HUES48 (cell line): Measurements from ENCODE around the gene TMEM175.

Experiments
- H3K27ac ChIP-seq: one replicate; pipeline ENCODE4 v1.7.0; 2013; ENCODE audit warnings: low read depth, low read length, inconsistent platforms
- H3K27me3 ChIP-seq: 2 replicates; pipeline ENCODE4 v1.6.1; 2013; ENCODE audit warnings: mild to moderate bottlenecking, low read length; ENCODE audit not compliant: control insufficient read depth, insufficient read depth
- H3K36me3 ChIP-seq: 2 replicates; pipeline ENCODE4 v1.6.1; 2013; ENCODE audit warnings: low read length; ENCODE audit not compliant: control insufficient read depth, insufficient read depth
- H3K4me1 ChIP-seq: 2 replicates; pipeline ENCODE4 v1.6.1; 2013; ENCODE audit warnings: mild to moderate bottlenecking, low read length; ENCODE audit not compliant: control insufficient read depth, insufficient read depth
- H3K4me3 ChIP-seq: 2 replicates; pipeline ENCODE4 v1.5.1; 2013; ENCODE audit warnings: mild to moderate bottlenecking, low read depth, low read length
- H3K9ac ChIP-seq: 2 replicates; pipeline ENCODE4 v1.6.1; 2013; ENCODE audit warnings: mild to moderate bottlenecking, low read depth, low read length, moderate library complexity
- H3K9me3 ChIP-seq: 2 replicates; pipeline ENCODE4 v1.6.1; 2013; ENCODE audit warnings: low read length; ENCODE audit not compliant: control insufficient read depth, insufficient read depth

TMEM175 gene

GRCh38 chr4:956531-957230, 24.4 kb downstream of the TMEM175 start:
- peaks cover 3% of the 10 kb centered on the region; the same call in 1 of the 2 replicates for H3K36me3 ChIP-seq
- H3K27ac ChIP-seq, result no peak overlapping the region
- H3K4me1 ChIP-seq, result no peaks in the 10 kb centered on the region
- H3K9ac ChIP-seq, result no peak overlapping the region
- no peaks in the 10 kb centered on the region for H3K27me3 ChIP-seq
- H3K9me3 ChIP-seq, result no peaks in the 10 kb centered on the region
- H3K4me3 ChIP-seq, result no peak overlapping the region

GRCh38 chr4:957231-957580, 24.9 kb downstream of the TMEM175 start:
- Histone ChIP-seq H3K9ac (no peak overlapping the region), H3K27me3 (no peaks in the 10 kb centered on the region), H3K27ac (no peak overlapping the region), H3K4me1 (no peaks in the 10 kb centered on the region), H3K4me3 (no peak overlapping the region), H3K9me3 (no peaks in the 10 kb centered on the region), H3K36me3 (peaks cover 3% of the 10 kb centered on the region; the same call in 1 of the 2 replicates)

- Histone ChIP-seq H3K4me1 (no peaks in the 10 kb centered on the region), H3K9me3 (no peaks in the 10 kb centered on the region), H3K36me3 (peaks cover 3% of the 10 kb centered on the region; the same call in 1 of the 2 replicates), H3K9ac (no peak overlapping the region), H3K27me3 (no peaks in the 10 kb centered on the region), H3K27ac (no peak overlapping the region), H3K4me3 (no peak overlapping the region)
Observed at GRCh38 chr4:957581-958313, 25.5 kb downstream of the TMEM175 start.

GRCh38 chr4:958314-958665, 26.0 kb downstream of the TMEM175 start:
- Histone ChIP-seq H3K27me3 (no peaks in the 10 kb centered on the region), H3K4me3 (no peak overlapping the region), H3K9me3 (no peaks in the 10 kb centered on the region), H3K4me1 (no peaks in the 10 kb centered on the region), H3K27ac (no peak overlapping the region), H3K36me3 (peaks cover 3% of the 10 kb centered on the region; the same call in 1 of the 2 replicates), H3K9ac (no peak overlapping the region)

- no peak overlapping the region for H3K9ac ChIP-seq
- no peaks in the 10 kb centered on the region for H3K9me3 ChIP-seq
- H3K27ac ChIP-seq, result no peak overlapping the region
- H3K27me3 ChIP-seq, result no peaks in the 10 kb centered on the region
- H3K4me1 ChIP-seq, result no peaks in the 10 kb centered on the region
- H3K4me3 ChIP-seq, result no peak overlapping the region
- H3K36me3 ChIP-seq, result peaks cover 3% of the 10 kb centered on the region; the same call in 1 of the 2 replicates
Observed at GRCh38 chr4:958696-959337, 26.6 kb downstream of the TMEM175 start.

GRCh38 chr4:959338-960139, 27.3 kb downstream of the TMEM175 start:
- Histone ChIP-seq H3K9ac (no peak overlapping the region), H3K36me3 (peaks cover 3% of the 10 kb centered on the region; the same call in 1 of the 2 replicates), H3K9me3 (no peaks in the 10 kb centered on the region), H3K4me3 (no peak overlapping the region), H3K27ac (no peak overlapping the region), H3K27me3 (no peaks in the 10 kb centered on the region), H3K4me1 (no peaks in the 10 kb centered on the region)

- Histone ChIP-seq H3K27ac (no peak overlapping the region), H3K27me3 (no peaks in the 10 kb centered on the region), H3K9ac (no peak overlapping the region), H3K36me3 (peaks cover 3% of the 10 kb centered on the region; the same call in 1 of the 2 replicates), H3K9me3 (no peaks in the 10 kb centered on the region), H3K4me3 (no peak overlapping the region), H3K4me1 (no peaks in the 10 kb centered on the region)
Observed at GRCh38 chr4:960140-960635, 27.9 kb downstream of the TMEM175 start.

GRCh38 chr4:960636-961350, 28.5 kb downstream of the TMEM175 start:
- H3K4me3 ChIP-seq, result no peak overlapping the region
- no peaks in the 10 kb centered on the region for H3K4me1 ChIP-seq
- peaks cover 3% of the 10 kb centered on the region; the same call in 1 of the 2 replicates for H3K36me3 ChIP-seq

GRCh38 chr4:961351-962230, 29.3 kb downstream of the TMEM175 start:
- H3K4me1 ChIP-seq, result no peaks in the 10 kb centered on the region
- no peaks in the 10 kb centered on the region for H3K27me3 ChIP-seq
- H3K27ac ChIP-seq, result no peak overlapping the region
- H3K4me3 ChIP-seq, result no peak overlapping the region
- no peaks in the 10 kb centered on the region for H3K9me3 ChIP-seq
- H3K9ac ChIP-seq, result no peak overlapping the region
- peaks cover 3% of the 10 kb centered on the region; the same call in 1 of the 2 replicates for H3K36me3 ChIP-seq

More at GRCh38 chr4:960636-961350, 28.5 kb downstream of the TMEM175 start:
- Histone ChIP-seq H3K9me3 (no peaks in the 10 kb centered on the region), H3K27ac (no peak overlapping the region), H3K27me3 (no peaks in the 10 kb centered on the region), H3K9ac (no peak overlapping the region)
